OCI-LY1 (cell line): Measurements from ENCODE around the gene FMOD.

Experiments used
- H2AFZ ChIP-seq: fragments of 200-600 bp; sonication (generic), shearing (Covaris generic); 2 replicates; pipeline ENCODE4 v1.6.0; 2014; ENCODE audit warnings: antibody characterized with exemption, mild to moderate bottlenecking, low read length
- H3F3A ChIP-seq: fragments of 200-600 bp; sonication (generic), shearing (Covaris generic); 2 replicates; pipeline ENCODE4 v1.6.0; 2014; ENCODE audit warnings: mild to moderate bottlenecking, antibody characterized with exemption, low read length, moderate library complexity; ENCODE audit not compliant: insufficient read depth
- H3K27ac ChIP-seq: fragments of 200-600 bp; sonication (generic); 2 replicates; pipeline ENCODE4 v1.5.1; 2014; ENCODE audit warnings: low read length, mixed run types, mild to moderate bottlenecking, low read depth; ENCODE audit not compliant: poor library complexity, severe bottlenecking
- H3K27me3 ChIP-seq: fragments of 200-600 bp; sonication (generic); 2 replicates; pipeline ENCODE4 v1.6.0; 2014; ENCODE audit warnings: antibody characterized with exemption, mild to moderate bottlenecking, low read length, moderate library complexity; ENCODE audit not compliant: insufficient read depth
- H3K36me3 ChIP-seq: fragments of 200-600 bp; sonication (generic); 2 replicates; pipeline ENCODE4 v1.6.1; 2014; ENCODE audit warnings: mild to moderate bottlenecking, antibody characterized with exemption, low read length, moderate library complexity, mixed read lengths; ENCODE audit not compliant: insufficient read depth
- H3K4me1 ChIP-seq: fragments of 200-600 bp; sonication (generic); 2 replicates; pipeline ENCODE4 v1.5.1; 2014; ENCODE audit warnings: mild to moderate bottlenecking, low read length, moderate library complexity; ENCODE audit not compliant: insufficient read depth, severe bottlenecking
- H3K4me2 ChIP-seq: fragments of 200-600 bp; sonication (generic), shearing (Covaris generic); 2 replicates; pipeline ENCODE4 v1.6.1; 2014; ENCODE audit warnings: low read length
- H3K4me3 ChIP-seq: fragments of 200-600 bp; sonication (generic); 2 replicates; pipeline ENCODE4 v1.5.1; 2014; ENCODE audit warnings: low read length, low read depth, mild to moderate bottlenecking, mixed read lengths; ENCODE audit not compliant: poor library complexity, severe bottlenecking
- H3K79me2 ChIP-seq: fragments of 200-600 bp; shearing (Covaris generic); 2 replicates; pipeline ENCODE4 v1.6.1; 2016; ENCODE audit warnings: mixed run types, low read length, mixed read lengths; ENCODE audit not compliant: insufficient read depth
- H3K9ac ChIP-seq: fragments of 200-600 bp; sonication (generic), shearing (Covaris generic); 2 replicates; pipeline ENCODE4 v1.6.1; 2014; ENCODE audit warnings: mild to moderate bottlenecking, low read length, mixed read lengths
- H3K9me2 ChIP-seq: fragments of 200-600 bp; sonication (generic), shearing (Covaris generic); 2 replicates; pipeline ENCODE4 v1.6.1; 2014; ENCODE audit warnings: low read depth, mild to moderate bottlenecking, low read length, mixed read lengths
- H3K9me3 ChIP-seq: fragments of 200-600 bp; shearing (Covaris generic); 2 replicates; pipeline ENCODE4 v1.6.1; 2014; ENCODE audit warnings: low read length, mixed read lengths
- H4K20me1 ChIP-seq: fragments of 200-600 bp; sonication (generic), shearing (Covaris generic); 2 replicates; pipeline ENCODE4 v1.6.0; 2016; ENCODE audit warnings: mild to moderate bottlenecking, low read length; ENCODE audit not compliant: insufficient read depth
- CTCF ChIP-seq: fragments of 200-600 bp; sonication (generic), shearing (Covaris generic); IDR thresholded peaks from 2 replicates; pipeline ENCODE4 v1.5.1; 2017; ENCODE audit warnings: mild to moderate bottlenecking, antibody characterized with exemption, low read length, moderate library complexity, mixed read lengths
- EZH2 ChIP-seq: fragments of 200-600 bp; sonication (generic), shearing (Covaris generic); IDR thresholded peaks from 2 replicates; pipeline ENCODE4 v1.8.0; 2017; ENCODE audit warnings: borderline replicate concordance, mixed run types, mild to moderate bottlenecking, antibody characterized with exemption, low read length, moderate library complexity, mixed read lengths

Gene FMOD

DNA sequence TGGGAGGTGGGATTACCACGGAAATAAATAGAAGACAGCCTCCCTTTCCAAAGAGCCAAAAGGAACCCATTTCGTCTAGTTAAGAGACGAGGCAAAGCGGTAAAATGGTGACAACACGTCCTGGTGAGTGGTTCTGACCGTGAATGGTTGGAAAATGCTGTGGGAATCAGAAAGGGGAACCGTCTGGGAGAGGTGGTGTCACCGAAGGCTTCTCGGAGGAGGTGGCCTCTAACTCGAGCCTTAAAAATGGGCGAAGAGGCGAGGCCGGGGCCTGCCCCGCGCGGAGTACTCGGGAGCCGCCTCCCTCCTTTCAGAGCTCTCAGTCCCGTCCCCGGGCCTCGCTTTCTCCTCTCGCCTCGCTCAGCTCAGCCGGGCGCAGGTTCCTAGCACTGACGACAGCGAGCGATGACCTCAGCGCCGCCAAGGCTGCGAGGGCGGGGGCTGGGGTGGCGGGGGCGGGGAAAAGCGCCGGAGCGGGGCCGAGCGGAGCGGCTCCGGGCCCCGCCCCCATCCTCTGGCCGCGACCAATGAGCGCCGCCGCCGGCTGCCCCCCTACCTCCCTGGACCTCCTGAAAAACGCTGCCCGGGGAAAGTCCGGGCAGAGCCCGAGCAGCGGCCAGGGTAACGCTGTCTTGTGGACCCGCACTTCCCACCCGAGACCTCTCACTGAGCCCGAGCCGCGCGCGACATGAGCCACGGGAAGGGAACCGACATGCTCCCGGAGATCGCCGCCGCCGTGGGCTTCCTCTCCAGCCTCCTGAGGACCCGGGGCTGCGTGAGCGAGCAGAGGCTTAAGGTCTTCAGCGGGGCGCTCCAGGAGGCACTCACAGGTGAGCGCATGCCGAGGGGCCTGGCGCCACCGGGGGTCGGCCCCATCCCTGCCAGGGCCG lies 45.8 kb downstream of the FMOD start, which contains the start of gene BTG2:
TSS of gene BTG2 (plus strand) at position 601 of the 890 bp plus-strand sequence. CDS start at position 689, 88 bp downstream.
- H3K4me3 ChIP-seq = peak within 1 kb of the TSS; percentile 97
- no peaks in the 10 kb centered on the region for H3K27me3 ChIP-seq

DNA sequence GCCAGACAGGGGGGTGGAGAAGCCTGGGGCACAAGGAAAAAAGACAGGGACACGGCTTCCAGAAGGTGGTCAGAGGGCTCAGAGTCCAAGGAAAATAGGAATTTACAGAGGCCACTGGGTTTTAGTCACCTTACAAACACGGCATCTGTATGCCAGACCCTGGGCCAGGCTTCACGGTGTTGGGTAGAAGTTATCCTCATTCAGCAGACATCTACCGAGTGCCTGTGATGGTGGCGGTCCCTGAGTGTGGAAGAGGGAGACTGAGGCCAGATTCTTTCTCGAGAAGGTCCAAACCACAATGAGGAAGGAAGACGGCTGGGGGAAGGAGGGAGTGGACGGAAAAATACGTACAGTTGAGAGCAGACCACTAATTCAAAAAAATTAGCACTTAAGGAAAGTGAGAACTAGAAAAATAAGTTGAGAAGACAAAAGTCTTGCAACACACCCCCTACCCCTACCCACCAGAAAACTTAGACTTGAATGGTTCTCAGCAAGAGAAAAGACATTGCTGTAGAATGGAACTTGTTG lies 46.5 kb downstream of the FMOD start:
- Histone ChIP-seq H3K4me3 (peak overlapping the region; percentile 97), H4K20me1 (no peaks in the 10 kb centered on the region), H3K9me2 (no peaks in the 10 kb centered on the region), H3K36me3 (peaks cover 41% of the 10 kb centered on the region), H3K27ac (peak overlapping the region; percentile 100), H3K9ac (peak overlapping the region; percentile 91), H3K79me2 (peaks cover 44% of the 10 kb centered on the region), H3F3A (peaks cover 31% of the 10 kb centered on the region), H2AFZ (no peak overlapping the region), H3K27me3 (no peaks in the 10 kb centered on the region), H3K4me2 (peak overlapping the region; percentile 85), H3K9me3 (no peaks in the 10 kb centered on the region), H3K4me1 (peaks cover 73% of the 10 kb centered on the region)
- TF ChIP-seq EZH2 (no peak), CTCF (no peak)

More for the DNA sequence above, 45.8 kb downstream of the FMOD start, which contains the start of gene BTG2:
- no peaks in the 10 kb centered on the region for H3K9me3 ChIP-seq
- H3K36me3 ChIP-seq = peaks cover 48% of the 10 kb centered on the region
- no peaks in the 10 kb centered on the region for H4K20me1 ChIP-seq
- no peaks in the 10 kb centered on the region for H3K9me2 ChIP-seq
- peaks cover 73% of the 10 kb centered on the region for H3K4me1 ChIP-seq
- peaks cover 38% of the 10 kb centered on the region for H3F3A ChIP-seq
- H3K79me2 ChIP-seq = peaks cover 44% of the 10 kb centered on the region
- H3K27ac ChIP-seq = peak within 1 kb of the TSS; percentile 100
- H2AFZ ChIP-seq = no peak within 1 kb of the TSS
- TF ChIP-seq CTCF = no peak
- no peak for TF ChIP-seq EZH2
- H3K4me2 ChIP-seq = peak within 1 kb of the TSS; percentile 86
- H3K9ac ChIP-seq = peak within 1 kb of the TSS; percentile 99

DNA sequence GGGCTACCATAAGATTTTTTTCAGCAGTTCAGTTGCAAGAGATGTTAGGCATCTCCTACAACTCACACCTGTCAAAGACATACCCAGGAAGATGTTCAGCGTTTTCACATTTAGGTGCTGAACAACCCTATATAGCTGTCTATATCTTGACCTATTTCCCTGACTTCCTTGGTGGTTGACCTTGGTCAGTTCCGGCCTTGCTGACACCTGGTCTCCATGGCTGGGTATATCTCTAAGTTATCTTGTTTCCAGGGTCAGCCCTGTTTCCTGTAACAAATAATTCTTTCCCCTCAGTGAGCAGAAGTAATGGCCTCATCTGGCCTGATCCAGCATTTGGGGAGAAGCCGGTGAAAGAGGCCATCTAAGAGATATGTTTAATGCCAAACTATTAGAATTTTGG lies 48.0 kb downstream of the FMOD start:
- Histone ChIP-seq H3K27me3 (no peaks in the 10 kb centered on the region), H3K9me2 (no peaks in the 10 kb centered on the region), H3K9ac (peak overlapping the region; percentile 91), H3K27ac (peak overlapping the region; percentile 100), H3K9me3 (no peaks in the 10 kb centered on the region), H4K20me1 (no peaks in the 10 kb centered on the region), H3K79me2 (peaks cover 38% of the 10 kb centered on the region), H3K4me3 (peak overlapping the region; percentile 97), H3K4me1 (peaks cover 73% of the 10 kb centered on the region), H3F3A (peaks cover 23% of the 10 kb centered on the region), H2AFZ (no peak overlapping the region), H3K4me2 (peak overlapping the region; percentile 85), H3K36me3 (peaks cover 26% of the 10 kb centered on the region)
- TF ChIP-seq EZH2 (no peak), CTCF (no peak)
